Mucosa of stomach (tissue), 1 donor: ENCODE data around the gene NBL1.

Source experiments
- H3K27me3 ChIP-seq: one replicate; pipeline ENCODE4 v1.7.0; 2013; ENCODE audit warnings: mild to moderate bottlenecking, low read length; ENCODE audit not compliant: control insufficient read depth, insufficient read depth
- H3K36me3 ChIP-seq: one replicate; pipeline ENCODE4 v1.7.0; 2013; ENCODE audit warnings: low read length; ENCODE audit not compliant: control insufficient read depth, insufficient read depth
- H3K4me1 ChIP-seq: one replicate; pipeline ENCODE4 v1.7.0; 2013; ENCODE audit warnings: mild to moderate bottlenecking, low read length; ENCODE audit not compliant: control insufficient read depth, insufficient read depth
- H3K4me3 ChIP-seq: one replicate; pipeline ENCODE4 v1.7.0; 2013; ENCODE audit warnings: low read length
- H3K9ac ChIP-seq: one replicate; pipeline ENCODE4 v1.7.0; 2013; ENCODE audit warnings: mild to moderate bottlenecking, low read length, moderate library complexity
- H3K9me3 ChIP-seq: one replicate; pipeline ENCODE4 v1.7.0; 2013; ENCODE audit warnings: mild to moderate bottlenecking, low read length, moderate library complexity; ENCODE audit not compliant: control insufficient read depth
- donor health status: Pancreatic carcinoma.

NBL1 gene

DNA sequence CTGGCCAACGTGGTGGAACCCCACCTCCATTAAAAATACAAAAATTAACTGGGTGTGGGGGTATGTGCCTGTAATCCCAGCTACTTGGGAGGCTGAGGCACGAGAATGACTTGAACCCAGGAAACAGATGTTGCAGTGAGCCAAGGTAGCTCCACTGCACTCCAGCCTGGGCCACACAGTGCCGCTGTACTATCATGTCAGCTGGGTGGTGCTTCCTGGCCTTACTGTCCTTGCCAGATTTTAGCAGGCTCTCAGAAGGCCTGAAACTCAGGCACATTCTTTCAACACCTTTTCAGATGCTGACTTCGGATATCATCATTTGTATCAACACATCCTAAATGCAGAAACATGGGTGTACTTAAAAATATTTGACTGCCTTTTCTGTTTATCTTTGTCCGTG, 31.6 kb upstream of the NBL1 start:
- Histone ChIP-seq H3K9ac (no peak overlapping the region), H3K4me3 (no peak overlapping the region)

DNA sequence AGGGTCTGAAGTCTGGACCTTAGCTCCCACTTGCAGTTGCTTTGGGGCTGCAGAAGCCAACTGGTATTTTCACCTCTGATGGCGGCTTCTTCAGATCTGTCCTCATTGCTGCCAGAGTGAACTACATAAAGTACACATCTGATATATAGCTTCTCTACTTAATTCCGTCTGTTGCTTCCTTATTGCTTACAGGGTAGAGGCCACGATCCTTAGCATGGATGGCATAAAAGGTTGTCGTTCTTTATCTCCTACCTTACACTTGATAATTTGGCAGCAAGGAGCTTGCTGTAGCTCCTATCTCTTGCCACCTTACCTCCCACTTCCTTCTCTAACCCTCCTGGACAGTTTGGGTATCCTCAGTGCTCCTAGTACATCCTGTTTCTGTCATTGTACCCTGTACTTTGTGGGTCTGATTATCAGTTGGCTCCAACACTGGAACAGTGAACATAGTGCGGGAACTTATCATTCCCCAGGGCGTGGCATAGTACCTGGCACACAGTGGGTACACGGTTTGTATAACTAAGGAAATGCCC, 30.9 kb upstream of the NBL1 start:
- Histone ChIP-seq H3K27me3 (no peaks in the 10 kb centered on the region), H3K9me3 (no peaks in the 10 kb centered on the region), H3K4me1 (peaks cover 29% of the 10 kb centered on the region), H3K4me3 (no peak overlapping the region), H3K36me3 (no peaks in the 10 kb centered on the region), H3K9ac (no peak overlapping the region)

More for the DNA sequence above, 31.6 kb upstream of the NBL1 start:
- Histone ChIP-seq H3K36me3 (no peaks in the 10 kb centered on the region), H3K9me3 (no peaks in the 10 kb centered on the region), H3K27me3 (no peaks in the 10 kb centered on the region), H3K4me1 (peaks cover 29% of the 10 kb centered on the region)

DNA sequence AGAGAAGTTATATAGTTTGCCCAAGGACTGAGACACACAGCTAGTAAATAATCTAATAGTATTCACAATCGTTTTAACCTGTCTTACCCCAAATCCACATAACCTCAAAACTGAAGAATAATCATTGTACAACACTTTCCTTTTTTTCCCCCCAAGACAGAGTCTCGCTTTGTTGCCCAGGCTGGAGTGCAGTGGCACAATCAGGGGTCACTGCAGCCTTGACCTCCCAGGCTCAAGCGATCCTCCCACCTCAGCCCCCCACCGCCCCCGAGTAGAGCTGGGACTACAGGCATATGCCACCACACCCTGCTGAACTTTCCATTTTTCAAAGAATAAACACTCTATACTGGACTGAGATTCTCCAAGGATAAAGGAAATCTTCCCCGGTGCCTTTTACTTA, 28.7 kb upstream of the NBL1 start:
- Histone ChIP-seq H3K4me3 (no peak overlapping the region), H3K9ac (no peak overlapping the region), H3K4me1 (peaks cover 41% of the 10 kb centered on the region), H3K36me3 (no peaks in the 10 kb centered on the region), H3K9me3 (no peaks in the 10 kb centered on the region), H3K27me3 (no peaks in the 10 kb centered on the region)

DNA sequence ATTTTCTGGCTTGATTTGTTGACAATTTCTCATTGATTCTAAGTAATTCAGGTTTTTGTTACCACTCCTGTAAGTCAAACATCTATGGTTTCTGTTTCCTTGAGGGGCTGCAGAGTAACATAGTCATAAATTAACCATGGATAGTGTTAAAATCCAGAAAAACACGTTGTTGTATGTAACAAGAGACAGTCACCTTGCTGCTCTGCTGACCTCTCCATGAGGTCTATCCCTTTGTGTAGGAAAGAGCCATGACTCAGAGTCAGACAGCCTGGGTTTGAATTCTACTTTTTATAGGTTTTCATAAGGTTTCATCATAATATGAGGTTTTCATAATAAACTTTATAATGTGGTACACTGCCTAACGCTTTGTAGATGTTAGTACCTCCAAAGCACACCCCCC, 27.6 kb upstream of the NBL1 start:
- Histone ChIP-seq H3K4me3 (no peak overlapping the region), H3K36me3 (no peaks in the 10 kb centered on the region), H3K9ac (no peak overlapping the region), H3K9me3 (no peaks in the 10 kb centered on the region), H3K4me1 (peaks cover 47% of the 10 kb centered on the region), H3K27me3 (no peaks in the 10 kb centered on the region)

DNA sequence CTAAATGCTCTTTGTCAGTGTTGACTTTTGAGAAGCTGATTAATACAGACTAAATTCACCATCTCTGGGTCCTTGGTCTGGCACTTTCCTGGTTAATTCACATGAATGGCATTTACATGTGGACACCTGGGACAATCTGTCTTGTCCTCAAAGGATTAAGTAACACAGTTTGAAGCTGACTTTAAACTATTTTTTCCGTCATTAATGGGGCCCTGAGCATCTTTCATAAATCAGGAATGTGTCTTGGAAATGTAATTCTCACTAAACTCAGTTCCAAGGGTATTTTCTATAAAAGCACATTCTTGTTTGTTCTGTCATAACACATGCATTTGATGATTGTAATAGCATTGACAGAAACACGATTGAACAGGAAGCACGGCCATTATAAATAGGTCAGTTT, 26.7 kb upstream of the NBL1 start:
- Histone ChIP-seq H3K9ac (no peak overlapping the region), H3K9me3 (no peaks in the 10 kb centered on the region), H3K36me3 (no peaks in the 10 kb centered on the region), H3K4me1 (peaks cover 45% of the 10 kb centered on the region), H3K4me3 (no peak overlapping the region), H3K27me3 (no peaks in the 10 kb centered on the region)

DNA sequence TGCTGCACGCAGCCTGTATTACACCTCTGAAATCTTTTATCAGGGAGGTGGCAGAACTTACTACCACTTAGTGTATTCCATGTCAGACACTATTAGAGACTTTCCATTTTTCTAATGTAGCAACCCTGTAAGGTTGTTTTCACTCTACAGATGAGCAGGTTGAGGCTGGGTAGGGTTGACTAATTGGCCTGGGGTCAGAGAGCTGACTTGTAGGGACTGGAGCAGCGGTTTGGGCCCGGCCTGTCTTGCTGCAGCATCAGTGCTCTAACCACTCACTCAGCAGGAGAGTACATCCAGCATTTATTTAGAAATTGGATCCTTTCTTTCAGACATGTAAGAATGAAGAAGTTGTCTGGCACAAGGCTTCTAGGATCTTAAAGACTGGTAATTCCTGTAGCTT, 25.7 kb upstream of the NBL1 start:
- H3K4me1 ChIP-seq: peaks cover 37% of the 10 kb centered on the region
- no peaks in the 10 kb centered on the region for H3K27me3 ChIP-seq
- H3K9ac ChIP-seq: no peak overlapping the region
- no peaks in the 10 kb centered on the region for H3K36me3 ChIP-seq
- no peaks in the 10 kb centered on the region for H3K9me3 ChIP-seq
- no peak overlapping the region for H3K4me3 ChIP-seq

DNA sequence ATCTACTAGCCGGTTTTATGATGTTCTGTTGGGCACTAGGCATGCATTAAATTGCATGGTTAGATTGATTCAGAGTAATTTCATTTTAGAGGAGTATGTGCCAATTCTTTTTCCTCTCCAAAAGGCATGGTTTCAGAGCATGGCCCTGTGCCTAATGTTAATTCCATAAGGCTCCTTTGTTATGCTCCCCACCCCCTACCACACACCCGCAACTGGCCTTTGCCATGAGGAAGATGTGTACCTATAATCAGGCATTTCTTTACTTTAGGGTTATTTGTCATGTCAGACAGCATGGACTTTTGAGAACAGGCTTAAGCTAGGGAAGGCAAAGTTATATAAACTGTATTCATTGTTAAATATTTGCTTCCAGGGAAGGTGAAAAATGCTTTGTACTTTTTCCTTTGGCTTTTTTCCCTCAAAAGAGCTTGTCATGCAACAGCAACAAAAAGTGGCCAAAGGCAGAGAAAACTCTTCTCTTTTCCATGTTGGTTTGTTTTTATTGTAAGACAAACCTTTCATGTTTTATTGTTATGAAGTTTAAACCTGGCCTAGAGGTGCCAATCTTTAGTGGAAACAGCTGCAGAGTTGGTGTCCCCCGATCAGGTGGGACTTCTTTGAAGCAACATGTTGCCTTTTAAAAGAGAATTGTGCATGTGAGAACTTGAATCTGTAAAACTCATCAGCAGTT, 24.3 kb upstream of the NBL1 start:
- Histone ChIP-seq H3K27me3 (no peaks in the 10 kb centered on the region), H3K9ac (no peak overlapping the region), H3K4me1 (peaks cover 27% of the 10 kb centered on the region), H3K4me3 (no peak overlapping the region), H3K36me3 (no peaks in the 10 kb centered on the region), H3K9me3 (no peaks in the 10 kb centered on the region)

DNA sequence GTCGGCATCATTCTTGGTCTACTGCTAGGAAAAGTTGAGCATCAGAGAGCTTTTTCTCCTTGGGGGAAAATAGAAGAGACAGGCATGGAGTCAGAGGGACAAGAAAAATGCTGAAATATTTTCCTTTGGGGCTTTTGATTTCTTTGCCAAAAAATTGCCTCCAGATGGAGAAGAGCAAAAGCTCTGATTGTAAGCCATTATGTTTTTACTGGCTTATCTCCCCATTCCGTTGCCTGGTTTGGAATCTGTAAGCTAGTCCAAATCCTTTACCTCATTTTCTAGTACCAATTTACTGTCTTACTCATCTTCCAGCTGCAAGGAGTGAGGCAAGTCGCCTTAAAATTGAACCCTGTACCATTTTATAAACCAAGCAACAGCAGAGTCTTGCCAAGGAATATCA, 23.3 kb upstream of the NBL1 start:
- Histone ChIP-seq H3K9ac (no peak overlapping the region), H3K4me3 (no peak overlapping the region), H3K27me3 (no peaks in the 10 kb centered on the region), H3K4me1 (peaks cover 24% of the 10 kb centered on the region), H3K36me3 (no peaks in the 10 kb centered on the region), H3K9me3 (no peaks in the 10 kb centered on the region)

DNA sequence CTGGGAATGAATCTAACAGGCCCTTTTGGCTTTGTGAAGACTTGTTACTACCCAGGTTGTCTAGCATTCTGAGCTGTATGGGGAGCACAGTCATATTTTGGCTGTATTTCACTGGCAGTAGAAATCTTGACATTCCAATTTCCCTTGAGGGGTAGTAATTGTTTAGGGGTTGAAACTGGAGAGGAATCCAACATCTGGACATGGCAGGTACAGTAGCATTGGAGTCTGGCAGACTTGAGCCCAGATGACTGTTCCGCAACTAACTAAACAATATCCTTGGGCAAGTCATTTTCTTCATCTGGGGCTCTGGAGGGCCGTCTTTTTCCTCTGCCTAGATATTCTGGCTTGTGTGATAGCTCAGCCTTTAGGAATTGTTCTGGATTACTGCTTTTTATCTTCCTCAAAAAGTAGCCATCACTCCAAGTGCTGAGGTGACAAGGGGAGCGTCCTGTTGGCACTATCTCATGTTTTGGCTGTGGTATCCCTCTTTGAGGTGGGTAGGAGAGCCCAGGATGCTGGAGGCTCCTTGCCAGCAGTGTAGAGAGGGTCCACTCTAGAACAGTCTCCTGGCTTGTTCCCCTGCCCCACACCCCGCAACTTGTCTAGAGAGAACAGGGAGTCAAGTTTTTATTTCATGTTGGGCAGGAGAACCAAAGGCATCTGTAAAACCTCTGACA, 22.7 kb upstream of the NBL1 start:
- no peaks in the 10 kb centered on the region for H3K36me3 ChIP-seq
- peaks cover 24% of the 10 kb centered on the region for H3K4me1 ChIP-seq
- no peaks in the 10 kb centered on the region for H3K9me3 ChIP-seq
- no peak overlapping the region for H3K9ac ChIP-seq
- no peaks in the 10 kb centered on the region for H3K27me3 ChIP-seq
- H3K4me3 ChIP-seq: no peak overlapping the region

DNA sequence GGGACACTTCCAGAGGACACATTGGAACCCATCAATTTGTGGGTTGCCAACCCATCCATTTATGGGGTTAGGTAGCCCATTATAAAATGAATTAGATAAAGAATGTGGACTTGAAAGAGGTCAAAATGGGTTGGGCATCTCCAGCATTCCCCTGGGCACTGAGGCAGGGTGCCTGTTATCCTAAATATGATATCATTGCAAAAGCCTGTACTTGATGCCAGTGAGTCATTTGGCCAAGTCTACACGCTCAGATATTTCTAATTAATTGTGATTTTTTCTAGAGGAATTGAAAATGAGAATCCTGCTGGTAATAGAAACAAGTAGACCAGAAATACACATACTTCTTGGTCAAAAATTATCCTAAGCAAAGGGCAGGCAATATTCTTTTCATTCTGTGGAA, 21.9 kb upstream of the NBL1 start:
- H3K27me3 ChIP-seq: no peaks in the 10 kb centered on the region
- no peak overlapping the region for H3K4me3 ChIP-seq
- H3K9me3 ChIP-seq: no peaks in the 10 kb centered on the region
- H3K36me3 ChIP-seq: no peaks in the 10 kb centered on the region
- no peak overlapping the region for H3K9ac ChIP-seq
- peaks cover 21% of the 10 kb centered on the region for H3K4me1 ChIP-seq

DNA sequence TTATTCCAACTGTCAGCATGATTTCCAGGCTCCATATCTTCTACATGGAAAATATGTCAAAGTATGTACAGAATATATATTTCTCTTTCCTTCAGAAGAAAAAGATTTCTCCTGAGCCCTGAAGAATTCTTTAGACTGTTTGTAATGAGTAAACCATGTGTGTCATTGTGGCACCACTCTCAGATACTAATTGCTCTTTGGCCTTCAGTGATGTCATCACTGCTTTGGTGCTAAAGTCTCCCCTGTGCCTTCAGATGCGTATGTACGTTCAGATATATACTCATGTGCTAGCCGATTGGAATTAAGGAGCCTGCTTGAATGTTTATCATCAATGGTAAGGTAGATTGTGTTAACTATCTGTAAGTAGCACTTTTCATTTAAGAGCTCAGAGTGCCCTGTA, 20.6 kb upstream of the NBL1 start:
- H3K9ac ChIP-seq: no peak overlapping the region
- H3K9me3 ChIP-seq: no peaks in the 10 kb centered on the region
- H3K36me3 ChIP-seq: no peaks in the 10 kb centered on the region
- no peaks in the 10 kb centered on the region for H3K27me3 ChIP-seq
- H3K4me3 ChIP-seq: no peak overlapping the region
- H3K4me1 ChIP-seq: peaks cover 21% of the 10 kb centered on the region

DNA sequence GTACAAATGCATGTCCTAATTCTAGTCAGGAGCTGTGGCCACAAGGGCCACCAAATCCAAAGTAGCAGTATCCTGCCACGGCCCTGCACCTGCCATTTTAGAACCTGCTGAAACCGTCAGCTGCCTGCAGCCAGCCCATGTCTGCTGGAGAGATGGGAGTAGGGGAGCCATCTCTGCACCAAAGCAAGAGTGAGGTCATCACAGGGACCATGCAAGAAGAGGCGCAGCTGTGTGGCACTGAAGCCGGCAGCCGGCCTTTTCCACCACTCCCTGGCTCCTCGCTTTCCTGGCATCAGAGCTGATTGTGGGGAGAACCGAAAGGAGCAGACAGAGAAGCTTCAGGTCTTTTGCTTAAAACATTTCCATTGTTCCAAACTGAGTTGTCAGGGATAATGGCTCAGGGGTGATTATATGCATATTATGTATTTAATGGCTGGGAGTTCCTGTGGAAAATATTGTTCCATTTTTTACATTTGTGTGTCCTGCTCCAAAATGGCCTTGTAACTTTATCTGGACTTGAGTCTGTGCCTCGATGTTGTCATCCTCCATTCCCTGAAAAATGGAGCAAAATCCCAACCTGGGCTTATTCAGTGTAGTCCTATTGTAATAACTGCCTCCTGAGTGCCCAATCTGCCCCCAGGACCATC, 18.7 kb upstream of the NBL1 start:
- H3K9me3 ChIP-seq: no peaks in the 10 kb centered on the region
- peaks cover 9% of the 10 kb centered on the region for H3K4me1 ChIP-seq
- no peak overlapping the region for H3K9ac ChIP-seq
- H3K36me3 ChIP-seq: no peaks in the 10 kb centered on the region
- no peaks in the 10 kb centered on the region for H3K27me3 ChIP-seq
- no peak overlapping the region for H3K4me3 ChIP-seq
